ENCODE measurements around the gene CLUH.

DNA sequence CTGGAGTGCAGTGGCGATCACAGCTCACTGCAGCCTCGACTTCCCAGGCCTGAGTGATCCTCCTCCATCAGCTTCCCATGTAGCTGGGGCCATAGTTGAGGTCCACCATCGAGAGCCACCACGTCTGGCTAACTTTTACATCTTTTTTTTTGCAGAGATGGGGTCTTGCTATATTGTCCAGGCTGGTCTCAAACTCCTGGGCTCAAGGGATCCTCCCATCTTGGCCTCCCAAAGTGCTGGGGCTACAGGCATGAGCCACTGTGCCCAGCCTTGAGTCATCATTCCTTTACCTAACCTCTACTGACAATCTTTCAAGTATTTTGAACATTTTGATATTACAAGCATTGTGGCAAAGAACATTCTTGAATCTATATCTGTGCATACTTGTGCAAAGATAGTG lies 47.3 kb upstream of the CLUH start:
- TF ChIP-seq, protein P1, sequence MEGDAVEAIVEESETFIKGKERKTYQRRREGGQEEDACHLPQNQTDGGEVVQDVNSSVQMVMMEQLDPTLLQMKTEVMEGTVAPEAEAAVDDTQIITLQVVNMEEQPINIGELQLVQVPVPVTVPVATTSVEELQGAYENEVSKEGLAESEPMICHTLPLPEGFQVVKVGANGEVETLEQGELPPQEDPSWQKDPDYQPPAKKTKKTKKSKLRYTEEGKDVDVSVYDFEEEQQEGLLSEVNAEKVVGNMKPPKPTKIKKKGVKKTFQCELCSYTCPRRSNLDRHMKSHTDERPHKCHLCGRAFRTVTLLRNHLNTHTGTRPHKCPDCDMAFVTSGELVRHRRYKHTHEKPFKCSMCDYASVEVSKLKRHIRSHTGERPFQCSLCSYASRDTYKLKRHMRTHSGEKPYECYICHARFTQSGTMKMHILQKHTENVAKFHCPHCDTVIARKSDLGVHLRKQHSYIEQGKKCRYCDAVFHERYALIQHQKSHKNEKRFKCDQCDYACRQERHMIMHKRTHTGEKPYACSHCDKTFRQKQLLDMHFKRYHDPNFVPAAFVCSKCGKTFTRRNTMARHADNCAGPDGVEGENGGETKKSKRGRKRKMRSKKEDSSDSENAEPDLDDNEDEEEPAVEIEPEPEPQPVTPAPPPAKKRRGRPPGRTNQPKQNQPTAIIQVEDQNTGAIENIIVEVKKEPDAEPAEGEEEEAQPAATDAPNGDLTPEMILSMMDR (IDR thresholded peaks at IDR 0.05): no peak
- TF ChIP-seq POLR2AphosphoS5 (IDR thresholded peaks at IDR 0.05) (no peak), EP300 (IDR thresholded peaks at IDR 0.05) (no peak), POLR2A (IDR thresholded peaks at IDR 0.05) (no peak)
